BJ (cell line): ENCODE data around the gene RUNX2. TPM values are rescaled to one million over a fixed set of nuclear protein-coding genes. Genes with fewer than 3 reads are reported as not detected.

Experiments used
- CTCF ChIA-PET: fragments of 350-600 bp; formaldehyde crosslinking; extraction: SDS; loops from one replicate; lab custom pipeline; 2021; ENCODE audit warnings: antibody characterized with exemption, inconsistent platforms; lab: Yijun Ruan, JAX
- POLR2A ChIA-PET: fragments of 300-600 bp; sonication (Branson Sonifier 250); formaldehyde crosslinking; extraction: SDS; loops from one replicate; lab custom pipeline; 2021; ENCODE audit warnings: antibody characterized with exemption; lab: Charles Lee
- DNase-seq: peaks from one replicate; pipeline ENCODE4 v3.0.0-alpha.2; 2011; ENCODE audit warnings: low read depth
- H3K27me3 ChIP-seq: 2 replicates; pipeline ENCODE4 v1.6.0; 2011; ENCODE audit warnings: low read length; ENCODE audit not compliant: control insufficient read depth, insufficient read depth
- H3K36me3 ChIP-seq: 2 replicates; pipeline ENCODE4 v1.5.1; 2011; ENCODE audit warnings: low read length; ENCODE audit not compliant: control insufficient read depth, insufficient read depth
- H3K4me3 ChIP-seq: 2 replicates; pipeline ENCODE4 v1.5.1; 2011; ENCODE audit warnings: low read depth, mild to moderate bottlenecking, control low read depth, low read length
- CTCF ChIP-seq: IDR thresholded peaks from 2 replicates; pipeline ENCODE4 v1.5.1; 2011; ENCODE audit warnings: low read depth, mild to moderate bottlenecking, control low read depth, inconsistent platforms, low read length, moderate library complexity; ENCODE audit not compliant: insufficient read depth
- polyA plus RNA-seq: library from polyadenylated mRNA; depleted of rRNA; stranded (reverse); fragments of >200 nt; gene quantifications from 2 replicates; pipeline ENCODE4 v1.2.3, GENCODE V29; 2011

The RUNX2 gene
- polyA plus RNA-seq, 1 experiment = 1.5 TPM

GRCh38 chr6:45675634-45676033 lies 347.5 kb downstream of the RUNX2 start:
- ChIA-PET POLR2A (no interaction called here), CTCF (interaction anchor here (1.3 kb wide), 1 partner anchor 13 kb away, joined by 4 read pairs; no protein-coding TSS in a partner anchor)
- no peak for DNase-seq
- no peak overlapping the region for H3K4me3 ChIP-seq
- no peaks in the 10 kb centered on the region for H3K36me3 ChIP-seq
- no peaks in the 10 kb centered on the region for H3K27me3 ChIP-seq
- no peak for TF ChIP-seq CTCF

GRCh38 chr6:45676380-45676779 lies 348.2 kb downstream of the RUNX2 start:
- no peaks in the 10 kb centered on the region for H3K27me3 ChIP-seq
- no peaks in the 10 kb centered on the region for H3K36me3 ChIP-seq
- POLR2A ChIA-PET = no interaction called here
- TF ChIP-seq CTCF = no peak
- DNase-seq = no peak
- no peak overlapping the region for H3K4me3 ChIP-seq
- CTCF ChIA-PET = interaction anchor here (1.0 to 1.3 kb wide), 2 partner anchors 12 to 14 kb away, joined by 4 to 6 read pairs; no protein-coding TSS in a partner anchor

- no peaks in the 10 kb centered on the region for H3K36me3 ChIP-seq
- ChIA-PET CTCF (no interaction called here), POLR2A (interaction anchor here (0.5 kb wide), 1 partner anchor 195 kb away, joined by 4 read pairs; no protein-coding TSS in a partner anchor)
- no peak for DNase-seq
- no peak overlapping the region for H3K4me3 ChIP-seq
- no peaks in the 10 kb centered on the region for H3K27me3 ChIP-seq
- no peak for TF ChIP-seq CTCF
These were observed 349.5 kb downstream of the RUNX2 start for GRCh38 chr6:45677381-45678284.

DNA sequence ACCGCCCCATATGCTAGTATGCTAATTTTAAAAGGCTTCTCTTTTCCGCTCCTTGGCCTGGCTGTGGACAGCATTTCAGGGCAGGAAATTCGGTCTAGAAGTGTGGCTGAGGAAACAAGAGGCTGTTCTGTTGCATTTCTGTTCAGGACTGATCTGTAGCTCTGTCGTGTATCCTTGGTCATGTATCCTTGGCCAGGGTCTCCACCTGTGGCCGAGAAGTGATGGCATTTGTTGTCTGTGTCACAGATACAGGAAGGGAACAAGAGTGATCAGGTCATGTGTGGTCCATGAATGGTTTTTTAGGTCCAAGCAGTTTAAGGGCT lies 350.1 kb downstream of the RUNX2 start:
- no peaks in the 10 kb centered on the region for H3K27me3 ChIP-seq
- TF ChIP-seq CTCF = no peak
- DNase-seq = no peak
- ChIA-PET POLR2A (no interaction called here), CTCF (no interaction called here)
- no peaks in the 10 kb centered on the region for H3K36me3 ChIP-seq
- H3K4me3 ChIP-seq = no peak overlapping the region

GRCh38 chr6:45679163-45679562 lies 351.0 kb downstream of the RUNX2 start:
- H3K4me3 ChIP-seq = no peak overlapping the region
- CTCF ChIA-PET = no interaction called here
- TF ChIP-seq CTCF = no peak
- POLR2A ChIA-PET = no interaction called here
- DNase-seq = no peak
- H3K27me3 ChIP-seq = no peaks in the 10 kb centered on the region
- H3K36me3 ChIP-seq = no peaks in the 10 kb centered on the region
